ENCODE measurements around the gene SMYD4. TPM values are rescaled to one million over a fixed set of nuclear protein-coding genes. Genes with fewer than 3 reads are reported as not detected.
"Not testable (repeated sequence)": the region's sequence is repeated elsewhere in the genome, so short reads cannot be mapped to it uniquely, and the experiment has no call there.

Gene SMYD4
- total RNA-seq, 4 donors from 2014 or later = 15.1 to 18.1 (median 16.7) TPM

DNA sequence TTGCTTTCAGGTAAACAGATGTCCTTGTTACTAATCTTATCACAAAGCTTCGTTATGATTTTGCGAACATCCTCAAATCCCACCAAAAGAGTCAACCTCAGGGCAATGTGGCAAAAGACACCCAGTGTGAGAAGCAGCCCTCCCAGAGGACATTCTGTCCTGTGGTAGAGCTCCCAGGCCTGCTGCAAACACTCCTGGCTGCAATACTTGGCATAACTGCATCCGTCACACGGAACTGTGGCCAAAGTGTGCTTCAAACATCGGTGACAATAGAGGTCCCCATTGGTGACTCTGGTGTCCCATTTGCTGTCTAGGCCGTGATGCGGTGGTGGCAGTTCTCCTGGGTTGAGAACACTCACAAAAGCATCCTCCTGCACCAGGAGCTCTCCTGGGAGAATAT, 29.5 kb downstream of the SMYD4 start:
- in situ Hi-C loops (cut with MboI; ENCODE audit: low sequenced_read_pairs in 4 of 4) = no loop called here
- TF ChIP-seq POLR2A (IDR thresholded peaks at IDR 0.05) (no peak), CTCF (IDR thresholded peaks at IDR 0.05 in 4 of 5, conservative IDR thresholded peaks at IDR 0.05 in 1 of 5) (peak in 1 of 5 experiments; percentile 15)
- intact Hi-C loops (cut with DNase I; ENCODE audit: low total_unique reads) = no loop called here
- peak overlapping the region; percentile 90 to 97 (median 96) for H3K27ac ChIP-seq
- ATAC-seq = peak; percentile 65 to 68
- no peaks in the 10 kb centered on the region for H3K27me3 ChIP-seq
- H3K4me1 ChIP-seq = peaks cover 44 to 45% of the 10 kb centered on the region in 2 donors
- peaks cover 0 to 13% of the 10 kb centered on the region in 2 donors for H3K36me3 ChIP-seq
- no peak overlapping the region for H3K4me3 ChIP-seq
- DNase-seq = peak; percentile 67 to 82
- H3K9me3 ChIP-seq = no peaks in the 10 kb centered on the region

GRCh38 chr17:1797846-1798245, 31.9 kb downstream of the SMYD4 start:
- peak overlapping the region; percentile 90 to 97 (median 96) for H3K27ac ChIP-seq
- H3K36me3 ChIP-seq, DNase-seq, ATAC-seq, H3K27me3 ChIP-seq, H3K4me3 ChIP-seq, H3K9me3 ChIP-seq: not testable (repeated sequence)
- H3K4me1 ChIP-seq = peaks cover 48 to 59% of the 10 kb centered on the region in 2 donors
- intact Hi-C loops (cut with DNase I; ENCODE audit: low total_unique reads) = loop anchor here (5.0 kb wide), 1 partner anchor 69 kb away; no protein-coding TSS in a partner anchor
- in situ Hi-C loops (cut with MboI; ENCODE audit: low sequenced_read_pairs in 4 of 4) = loop anchor here in 1 of 4 donors (25.0 kb wide), 1 partner anchor 136 kb away; no protein-coding TSS in a partner anchor

DNA sequence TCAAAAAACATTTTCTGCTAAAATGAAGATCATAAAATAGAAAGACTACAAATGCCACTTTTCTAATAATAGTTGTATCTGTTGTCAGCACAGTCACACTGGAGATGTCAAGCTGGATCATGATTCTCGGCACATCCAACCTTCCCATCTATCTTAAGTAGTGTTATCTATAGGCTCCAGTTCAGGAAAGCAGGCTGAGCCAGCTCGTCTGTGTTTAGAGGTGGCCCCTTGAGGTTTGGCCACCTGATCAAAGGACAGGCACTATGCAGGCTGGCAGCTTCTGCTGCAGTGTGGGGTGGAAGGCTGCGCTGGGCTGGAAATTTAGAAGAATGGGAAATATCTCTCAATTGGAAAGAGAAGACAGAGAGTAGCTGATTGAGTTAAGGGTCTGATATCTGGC, 32.4 kb downstream of the SMYD4 start:
- ATAC-seq = peak; percentile 8 to 14
- TF ChIP-seq POLR2A (IDR thresholded peaks at IDR 0.05) (no peak), CTCF (IDR thresholded peaks at IDR 0.05 in 4 of 5, conservative IDR thresholded peaks at IDR 0.05 in 1 of 5) (no peak)
- Histone ChIP-seq H3K4me1 (peaks cover 46 to 59% of the 10 kb centered on the region in 2 donors), H3K9me3 (no peaks in the 10 kb centered on the region), H3K27me3 (no peaks in the 10 kb centered on the region), H3K4me3 (no peak overlapping the region), H3K36me3 (peaks cover 0 to 7% of the 10 kb centered on the region in 2 donors), H3K27ac (peak overlapping the region; percentile 90 to 97 (median 96))
- intact Hi-C loops (cut with DNase I; ENCODE audit: low total_unique reads) = loop anchor here (5.0 kb wide), 1 partner anchor 70 kb away; no protein-coding TSS in a partner anchor
- DNase-seq = no peak
- in situ Hi-C loops (cut with MboI; ENCODE audit: low sequenced_read_pairs in 4 of 4) = loop anchor here in 1 of 4 donors (25.0 kb wide), 1 partner anchor 135 kb away; no protein-coding TSS in a partner anchor

- TF ChIP-seq POLR2A (IDR thresholded peaks at IDR 0.05) (peak; percentile 40 to 58), CTCF (IDR thresholded peaks at IDR 0.05 in 4 of 5, conservative IDR thresholded peaks at IDR 0.05 in 1 of 5) (no peak)
- H3K4me3 ChIP-seq = no peak overlapping the region
- H3K4me1 ChIP-seq = peaks cover 46 to 59% of the 10 kb centered on the region in 2 donors
- in situ Hi-C loops (cut with MboI; ENCODE audit: low sequenced_read_pairs in 4 of 4) = loop anchor here in 1 of 4 donors (25.0 kb wide), 1 partner anchor 134 kb away; no protein-coding TSS in a partner anchor
- peak; percentile 92 to 95 for ATAC-seq
- H3K27me3 ChIP-seq = no peaks in the 10 kb centered on the region
- DNase-seq = peak; percentile 63 to 68
- intact Hi-C loops (cut with DNase I; ENCODE audit: low total_unique reads) = loop anchor here (5.0 kb wide), 1 partner anchor 71 kb away; no protein-coding TSS in a partner anchor
- peaks cover 0 to 7% of the 10 kb centered on the region in 2 donors for H3K36me3 ChIP-seq
- H3K9me3 ChIP-seq = no peaks in the 10 kb centered on the region
- peak overlapping the region; percentile 90 to 97 (median 96) for H3K27ac ChIP-seq
Measured at GRCh38 chr17:1796800-1797199, 32.9 kb downstream of the SMYD4 start.

DNA sequence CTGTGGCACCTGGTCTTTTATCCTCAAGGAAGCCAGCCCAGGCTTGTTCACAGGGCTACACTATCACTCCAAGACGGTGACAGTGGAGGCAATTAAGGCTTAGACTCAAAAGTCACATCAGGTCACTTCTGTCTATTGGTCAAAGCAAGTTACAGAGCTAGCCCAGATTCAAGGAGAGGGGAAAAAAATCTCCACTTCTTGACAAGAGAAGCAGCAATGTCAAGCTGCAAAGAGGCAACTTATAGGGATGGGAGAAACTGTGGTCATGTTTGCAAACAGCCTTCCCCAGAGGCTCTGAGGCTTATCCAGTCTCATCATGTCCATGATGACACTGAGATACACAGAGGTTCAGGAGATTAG, 36.3 kb downstream of the SMYD4 start:
- no peaks in the 10 kb centered on the region for H3K9me3 ChIP-seq
- no peak for TF ChIP-seq CTCF (IDR thresholded peaks at IDR 0.05 in 4 of 5, conservative IDR thresholded peaks at IDR 0.05 in 1 of 5)
- no peak for TF ChIP-seq POLR2A (IDR thresholded peaks at IDR 0.05)
- in situ Hi-C loops (cut with MboI; ENCODE audit: low sequenced_read_pairs in 4 of 4) (loop anchor here in 1 of 4 donors (25.0 kb wide), 1 partner anchor 131 kb away; no protein-coding TSS in a partner anchor), intact Hi-C loops (cut with DNase I; ENCODE audit: low total_unique reads) (no loop called here)
- H3K4me3 ChIP-seq = no peak overlapping the region
- H3K4me1 ChIP-seq = peaks cover 43 to 54% of the 10 kb centered on the region in 2 donors
- no peak for ATAC-seq
- DNase-seq = no peak
- H3K27ac ChIP-seq = peak overlapping the region; percentile 54 to 100 (median 70)
- no peaks in the 10 kb centered on the region for H3K36me3 ChIP-seq
- no peaks in the 10 kb centered on the region for H3K27me3 ChIP-seq
